COLO829 (cell line): ENCODE data around the gene JUNB.

Source experiments
- DNase-seq: peaks from one replicate; pipeline ENCODE4 v3.0.0; 2012; ENCODE audit warnings: low spot score

The JUNB gene

GRCh38 chr19:12791345-12792050, at the start of gene JUNB:
Gene JUNB (plus strand): TSS chr19:12791486. CDS start chr19:12791772, 286 bp downstream.
- peak; percentile 82 for DNase-seq

GRCh38 chr19:12745166-12745897, 46.0 kb upstream of the JUNB start:
- no peak for DNase-seq

- no peak for DNase-seq
Measured at GRCh38 chr19:12748489-12748888, 42.8 kb upstream of the JUNB start.

- no peak for DNase-seq
Measured at GRCh38 chr19:12749938-12750521, 41.3 kb upstream of the JUNB start.

GRCh38 chr19:12750851-12751250, 40.4 kb upstream of the JUNB start:
- DNase-seq = no peak

- no peak for DNase-seq
Measured at GRCh38 chr19:12751635-12752034, 39.7 kb upstream of the JUNB start, which contains the start of gene BEST2. Gene BEST2 (plus strand): TSS chr19:12751791. CDS start chr19:12752593, 802 bp downstream.

- DNase-seq = no peak
Measured at GRCh38 chr19:12752056-12752781, 39.1 kb upstream of the JUNB start.

GRCh38 chr19:12754465-12755196, 36.7 kb upstream of the JUNB start:
- DNase-seq = no peak

GRCh38 chr19:12756150-12756883, 35.0 kb upstream of the JUNB start:
- DNase-seq = no peak

- DNase-seq = peak; percentile 54
Measured at GRCh38 chr19:12757544-12758274, 33.6 kb upstream of the JUNB start.

- DNase-seq = no peak
Measured at GRCh38 chr19:12759686-12760085, 31.6 kb upstream of the JUNB start.

GRCh38 chr19:12763100-12763499, 28.2 kb upstream of the JUNB start:
- DNase-seq = no peak

- no peak for DNase-seq
Measured at GRCh38 chr19:12764698-12765097, 26.6 kb upstream of the JUNB start.

- no peak for DNase-seq
Measured at GRCh38 chr19:12766051-12766521, 25.2 kb upstream of the JUNB start.

GRCh38 chr19:12767150-12767549, 24.1 kb upstream of the JUNB start:
- no peak for DNase-seq

- DNase-seq = no peak
Measured at GRCh38 chr19:12767666-12768065, 23.6 kb upstream of the JUNB start.

- DNase-seq = no peak
Measured at GRCh38 chr19:12769689-12770088, 21.6 kb upstream of the JUNB start.

- DNase-seq = no peak
Measured at GRCh38 chr19:12770922-12771321, 20.4 kb upstream of the JUNB start.

- DNase-seq = no peak
Measured at GRCh38 chr19:12772323-12772722, 19.0 kb upstream of the JUNB start.

- DNase-seq = no peak
Measured at GRCh38 chr19:12773571-12773970, 17.7 kb upstream of the JUNB start.
